Activated CD4-positive, alpha-beta T cell treated with anti-CD3 and anti-CD28 coated beads, Interleukin-2, Interleukin-6, amounts not matched to agents 100 ng/mL and 50 ng/mL, durations not matched to agents 16 hours and 8 hours (primary cell): ENCODE results near the gene KRTAP1-3.
"Not testable (repeated sequence)": the region's sequence is repeated elsewhere in the genome, so short reads cannot be mapped to it uniquely, and the experiment has no call there.

Source experiments
- DNase-seq: peaks from one replicate; pipeline ENCODE4 v3.0.0-alpha.2; 2020

The KRTAP1-3 gene, protein sequence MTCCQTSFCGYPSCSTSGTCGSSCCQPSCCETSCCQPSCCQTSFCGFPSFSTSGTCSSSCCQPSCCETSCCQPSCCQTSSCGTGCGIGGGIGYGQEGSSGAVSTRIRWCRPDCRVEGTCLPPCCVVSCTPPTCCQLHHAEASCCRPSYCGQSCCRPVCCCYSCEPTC

DNA sequence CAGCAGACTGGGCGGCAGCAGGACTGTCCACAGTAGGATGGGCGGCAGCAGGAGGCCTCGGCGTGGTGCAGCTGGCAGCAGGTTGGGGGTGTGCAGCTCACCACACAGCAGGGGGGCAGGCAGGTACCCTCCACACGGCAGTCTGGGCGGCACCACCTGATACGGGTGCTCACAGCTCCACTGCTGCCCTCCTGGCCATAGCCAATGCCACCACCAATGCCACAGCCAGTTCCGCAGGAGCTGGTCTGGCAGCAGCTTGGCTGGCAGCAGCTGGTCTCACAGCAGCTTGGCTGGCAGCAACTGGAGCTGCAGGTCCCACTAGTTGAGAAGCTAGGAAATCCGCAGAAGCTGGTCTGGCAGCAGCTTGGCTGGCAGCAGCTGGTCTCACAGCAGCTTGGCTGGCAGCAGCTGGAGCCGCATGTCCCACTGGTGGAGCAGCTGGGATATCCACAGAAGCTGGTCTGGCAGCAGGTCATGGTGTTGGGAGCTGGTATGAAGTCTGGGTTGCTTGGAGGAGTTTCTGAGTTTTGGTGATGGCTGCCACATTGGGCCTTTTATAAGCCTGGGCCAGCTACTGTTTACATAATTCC lies at the start of gene KRTAP1-3:
TSS of gene KRTAP1-3 (minus strand) at position 529 of the 590 bp plus-strand sequence. CDS start at position 476, 53 bp downstream.
- DNase-seq = not testable (repeated sequence)

DNA sequence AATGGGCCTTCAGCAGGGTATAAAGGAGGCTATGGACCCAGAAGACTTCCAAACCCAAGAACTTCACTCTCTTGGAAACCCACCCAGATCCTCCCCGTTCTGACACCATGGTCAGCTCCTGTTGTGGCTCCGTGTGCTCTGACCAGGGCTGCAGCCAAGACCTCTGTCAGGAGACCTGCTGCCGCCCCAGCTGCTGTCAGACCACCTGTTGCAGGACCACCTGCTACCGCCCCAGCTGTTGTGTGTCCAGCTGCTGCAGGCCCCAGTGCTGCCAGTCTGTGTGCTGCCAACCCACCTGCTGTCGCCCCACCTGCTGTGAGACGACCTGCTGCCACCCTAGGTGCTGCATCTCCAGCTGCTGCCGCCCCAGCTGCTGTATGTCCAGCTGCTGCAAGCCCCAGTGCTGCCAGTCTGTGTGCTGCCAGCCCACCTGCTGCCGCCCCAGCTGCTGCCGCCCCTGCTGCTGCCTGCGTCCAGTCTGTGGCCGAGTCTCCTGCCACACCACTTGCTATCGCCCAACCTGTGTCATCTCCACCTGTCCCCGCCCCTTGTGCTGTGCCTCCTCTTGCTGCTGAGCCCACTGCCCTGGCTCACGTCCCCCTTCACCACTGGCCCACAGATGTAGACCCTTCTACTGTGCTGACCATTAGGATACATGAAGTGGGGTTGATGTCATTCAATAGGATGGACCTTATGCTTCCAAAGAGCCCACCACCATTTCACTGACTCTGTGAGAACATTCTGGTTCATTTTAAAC lies 49.6 kb upstream of the KRTAP1-3 start, which contains the start of gene KRTAP4-7:
TSS of gene KRTAP4-7 (plus strand) at position 51 of the 757 bp plus-strand sequence. CDS start at position 108, 57 bp downstream.
- not testable (repeated sequence) for DNase-seq

DNA sequence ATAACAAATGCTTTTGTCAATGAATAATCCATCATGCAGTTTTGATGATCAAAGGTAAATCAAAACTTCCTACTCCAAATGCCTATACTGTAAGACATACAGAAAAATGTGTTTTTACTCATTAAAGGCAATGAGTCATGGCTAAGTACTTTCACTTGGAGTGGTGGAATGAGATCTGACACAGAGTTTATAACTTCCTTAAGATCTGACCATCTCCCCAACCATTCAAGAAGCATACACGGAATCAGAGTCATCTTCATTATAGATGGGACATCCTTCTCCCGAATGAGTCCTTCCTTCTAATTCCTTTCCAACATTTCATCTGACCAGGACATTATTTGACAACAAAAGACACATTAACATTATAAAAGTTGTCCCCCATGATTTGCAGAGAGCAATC lies 48.8 kb upstream of the KRTAP1-3 start:
- DNase-seq = not testable (repeated sequence)

DNA sequence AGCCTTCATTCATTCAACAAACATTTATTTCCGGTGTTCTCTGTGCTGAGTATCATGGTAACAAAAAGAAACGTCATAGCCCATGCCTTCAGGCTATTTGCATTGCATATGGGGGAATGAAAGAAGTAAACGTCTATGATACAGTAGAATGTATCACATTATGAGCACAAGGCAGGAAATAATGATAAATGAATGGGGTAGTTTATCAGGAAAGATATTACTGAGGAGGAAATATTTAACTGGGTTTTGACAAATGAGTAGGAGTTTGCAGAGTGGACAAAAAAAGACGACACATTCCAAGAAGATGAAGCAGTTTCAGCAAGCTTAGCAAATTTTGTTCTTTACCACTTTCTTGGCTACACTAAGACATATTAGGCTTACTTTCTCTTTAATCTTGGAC lies 48.0 kb upstream of the KRTAP1-3 start:
- DNase-seq = no peak

DNA sequence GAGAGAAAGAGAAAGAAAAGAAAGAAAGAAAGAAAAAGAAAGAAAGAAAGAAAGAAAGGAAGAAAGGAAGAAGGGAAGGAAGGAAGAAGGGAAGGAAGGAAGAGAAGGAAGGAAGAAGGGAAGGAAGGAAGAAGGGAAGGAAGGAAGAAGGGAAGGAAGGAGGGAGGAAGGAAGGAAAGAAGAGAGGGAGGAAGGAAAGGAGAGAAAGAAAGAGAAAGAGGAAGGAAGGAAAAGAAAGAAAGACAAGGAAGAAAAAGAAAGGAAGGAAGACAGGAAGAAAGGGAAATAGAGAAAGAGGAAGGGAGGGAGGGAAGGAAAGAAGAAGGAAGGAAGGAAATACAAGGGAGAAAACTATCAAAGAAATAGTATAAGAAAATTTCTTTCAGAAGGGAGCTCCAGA lies 42.1 kb upstream of the KRTAP1-3 start:
- DNase-seq = no peak

DNA sequence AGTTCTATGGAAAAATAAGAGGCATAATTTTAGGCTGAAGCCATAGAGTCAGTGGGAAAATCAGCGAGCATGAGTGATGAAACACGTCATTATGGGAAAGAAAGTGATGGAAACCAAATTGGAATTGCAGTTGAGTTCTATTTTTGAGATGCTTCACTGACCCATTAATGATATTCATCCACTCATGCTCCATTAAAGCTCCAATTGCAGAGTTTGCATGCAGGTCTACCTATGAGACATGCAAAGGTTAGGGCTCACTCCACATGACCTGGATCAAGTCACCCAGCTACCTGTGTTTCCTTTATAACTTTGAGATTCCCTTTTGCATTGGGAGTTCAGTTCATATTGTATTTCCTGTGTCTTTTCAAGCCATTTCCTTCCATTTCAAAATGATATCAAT lies 39.0 kb upstream of the KRTAP1-3 start:
- DNase-seq = no peak

DNA sequence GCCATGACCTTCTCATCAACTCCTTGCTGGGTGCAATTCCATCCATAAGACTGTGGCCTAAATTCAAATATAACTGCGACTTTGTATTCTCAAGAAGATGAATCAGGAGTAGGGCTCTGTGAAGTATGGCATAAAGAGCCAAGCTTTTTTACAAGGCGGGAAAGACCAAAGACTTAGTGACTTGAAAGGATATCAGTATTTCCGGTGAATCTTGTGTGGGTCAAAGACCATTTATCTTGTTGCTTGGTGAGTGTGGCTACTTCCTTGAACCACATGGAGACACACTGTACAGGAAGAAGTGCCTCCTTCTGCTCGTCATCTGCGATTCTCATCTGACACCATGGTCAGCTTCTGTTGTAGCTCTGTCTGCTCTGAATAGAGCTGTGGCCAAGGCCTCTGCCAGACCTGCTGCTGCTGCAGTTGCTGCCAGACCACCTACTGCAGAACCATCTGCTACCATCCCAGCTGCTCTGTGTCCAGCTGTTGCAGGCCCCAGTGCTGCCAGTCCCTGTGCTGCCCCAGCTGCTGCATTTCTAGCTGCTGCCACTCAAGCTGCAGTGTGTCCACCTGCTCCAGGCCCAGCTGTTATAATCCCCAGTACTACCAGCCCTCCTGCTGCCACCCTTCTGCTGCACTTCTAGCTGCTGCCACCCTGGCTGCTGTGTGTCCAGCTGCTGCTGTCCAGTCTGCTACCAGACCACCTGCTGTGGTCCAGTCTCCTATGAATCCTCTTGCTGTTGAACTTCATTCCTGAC lies 37.1 kb upstream of the KRTAP1-3 start:
- DNase-seq = no peak

DNA sequence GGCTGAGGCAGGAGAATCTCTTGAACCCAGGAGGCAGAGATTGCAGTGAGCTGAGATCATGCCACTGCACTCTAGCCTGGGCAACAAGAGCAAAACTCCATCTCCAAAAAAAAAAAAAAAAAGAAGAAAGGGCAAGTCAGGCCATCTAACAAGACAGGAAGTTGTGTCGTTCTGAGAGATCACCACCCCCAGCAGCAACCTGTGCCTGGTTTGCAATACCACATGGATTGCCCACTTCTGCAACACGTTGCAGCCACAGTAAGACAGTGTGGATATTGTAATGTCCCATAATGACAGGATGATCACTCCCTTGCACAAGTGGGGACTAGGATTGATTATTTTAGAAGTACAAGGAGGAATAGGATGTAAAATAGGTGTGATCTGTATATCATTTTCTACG lies 34.4 kb upstream of the KRTAP1-3 start:
- no peak for DNase-seq

DNA sequence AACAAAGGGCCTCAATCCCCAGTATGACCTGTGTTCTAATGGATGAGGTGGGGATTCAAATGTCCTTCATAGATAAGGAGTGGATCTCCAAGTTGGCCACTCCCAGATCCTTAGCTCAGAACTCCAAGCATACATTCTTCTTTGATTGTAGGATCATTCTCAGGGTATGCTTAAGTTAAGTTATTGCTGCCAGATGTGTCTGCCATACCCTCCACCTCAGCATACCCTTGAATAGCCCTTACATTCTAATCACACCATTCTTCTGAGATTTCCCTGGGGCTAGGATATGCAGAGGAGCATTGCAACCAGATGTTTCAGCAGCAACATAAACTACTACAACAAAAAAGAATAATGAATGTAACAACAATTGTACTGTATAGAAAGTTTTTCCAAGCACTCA lies 32.6 kb upstream of the KRTAP1-3 start:
- DNase-seq = no peak

DNA sequence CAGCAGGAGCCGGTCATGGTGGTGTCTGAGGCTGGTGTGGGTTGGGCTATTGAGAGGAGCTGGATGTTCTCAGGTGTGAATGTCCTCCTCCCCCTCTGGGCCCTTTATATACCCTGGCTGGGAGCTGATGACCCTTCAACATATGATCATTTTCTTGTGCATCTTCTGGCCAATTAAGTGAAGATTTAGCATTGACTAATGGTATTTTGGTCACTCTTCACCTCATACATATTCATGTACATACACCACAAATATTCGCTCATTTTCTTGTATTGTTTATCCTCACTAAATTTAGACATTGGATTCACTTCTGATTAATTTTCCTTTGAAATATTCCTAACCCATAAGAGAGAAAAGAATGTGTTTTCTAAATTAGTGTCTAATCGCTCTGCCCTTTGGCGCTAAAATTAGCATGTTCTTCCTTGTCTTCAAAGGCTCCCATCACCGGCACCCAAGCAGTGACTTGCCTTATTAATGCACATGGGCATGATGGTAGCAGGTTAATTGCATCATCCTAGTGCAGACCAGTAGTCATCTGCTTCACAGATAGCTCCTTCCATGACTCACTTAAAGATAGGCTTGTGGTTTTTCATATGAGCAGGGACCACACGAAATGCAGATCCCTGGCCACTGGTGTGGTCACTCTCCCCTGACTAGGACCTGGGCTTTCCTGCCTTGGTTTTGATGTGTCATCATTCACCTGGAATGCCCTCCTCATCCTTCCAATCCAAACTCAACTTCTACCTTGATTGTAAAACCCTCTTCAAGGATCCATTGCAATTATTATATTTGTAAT lies 31.4 kb upstream of the KRTAP1-3 start, which contains the start of gene KRTAP2-4:
TSS of gene KRTAP2-4 (minus strand) at position 51 of the 796 bp plus-strand sequence. CDS start at position 17, 34 bp downstream.
- DNase-seq = peak; percentile 6

DNA sequence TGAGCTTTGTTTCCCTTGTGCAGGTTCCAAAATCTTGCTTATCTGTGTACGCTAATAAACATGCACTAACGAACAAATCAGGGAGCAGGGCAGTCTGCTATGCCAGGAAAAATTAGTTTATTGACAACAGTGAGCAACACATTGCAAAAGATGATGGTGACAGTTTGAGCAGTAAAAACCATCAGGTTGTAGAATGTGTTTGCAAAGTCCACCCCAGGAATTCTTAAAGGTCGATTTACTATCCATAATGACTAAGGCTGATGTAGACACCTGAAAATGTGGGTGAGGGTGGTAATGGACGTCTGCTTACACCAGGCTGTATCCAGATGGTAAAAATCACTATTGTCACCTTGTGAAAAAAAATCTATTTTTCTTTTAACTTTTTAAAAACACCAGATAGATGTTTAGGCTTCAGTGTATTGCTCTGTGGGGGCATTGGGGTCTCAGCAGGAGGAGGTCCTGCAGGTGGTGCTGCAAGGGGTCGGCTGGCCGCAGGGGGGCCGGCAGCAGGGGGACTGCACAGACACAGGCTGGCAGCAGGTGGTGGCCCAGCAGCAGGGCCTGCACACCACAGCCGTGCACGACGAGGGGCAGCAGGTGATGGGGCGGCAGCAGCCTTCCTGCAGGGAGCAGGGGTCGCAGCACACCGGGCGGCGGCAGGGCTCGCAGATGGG lies 30.5 kb upstream of the KRTAP1-3 start:
- not testable (repeated sequence) for DNase-seq

DNA sequence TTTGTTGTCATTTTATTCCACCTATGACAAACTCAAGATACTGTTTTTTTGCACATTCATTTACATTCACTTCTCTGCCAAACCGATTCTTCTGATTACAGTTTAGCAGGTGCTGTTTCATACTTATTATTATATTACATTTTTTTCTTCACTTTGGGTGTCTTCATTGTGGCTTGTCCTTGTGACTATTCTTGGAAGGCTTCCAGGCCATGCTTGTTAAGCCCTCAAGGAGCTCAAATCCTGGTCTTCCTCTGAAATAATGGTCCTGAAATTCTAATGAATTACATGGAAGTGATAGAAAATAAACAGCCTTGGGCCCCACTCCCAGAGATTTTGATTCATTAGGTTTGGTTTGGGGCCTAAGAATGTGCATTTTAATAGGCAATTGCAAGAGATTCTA lies 29.6 kb upstream of the KRTAP1-3 start:
- DNase-seq = no peak

DNA sequence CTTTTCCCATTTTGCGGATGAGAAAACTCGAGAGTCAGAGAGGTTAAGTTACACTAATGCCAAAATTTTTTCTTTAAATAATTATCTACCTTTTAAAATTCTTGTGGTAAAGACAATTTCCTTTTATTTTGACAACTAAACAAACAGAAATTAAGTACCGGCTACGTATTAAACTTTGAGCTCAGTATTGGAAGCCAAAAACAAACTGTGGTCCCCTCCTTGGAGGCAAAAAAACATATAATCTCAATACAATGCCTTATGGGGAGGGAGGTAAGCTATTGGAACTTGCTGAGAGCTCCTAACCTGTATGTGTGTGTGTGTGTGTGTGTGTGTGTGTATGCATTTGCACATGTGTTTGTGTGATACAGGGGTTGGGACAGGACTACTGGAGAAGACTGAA lies 28.8 kb upstream of the KRTAP1-3 start:
- no peak for DNase-seq

DNA sequence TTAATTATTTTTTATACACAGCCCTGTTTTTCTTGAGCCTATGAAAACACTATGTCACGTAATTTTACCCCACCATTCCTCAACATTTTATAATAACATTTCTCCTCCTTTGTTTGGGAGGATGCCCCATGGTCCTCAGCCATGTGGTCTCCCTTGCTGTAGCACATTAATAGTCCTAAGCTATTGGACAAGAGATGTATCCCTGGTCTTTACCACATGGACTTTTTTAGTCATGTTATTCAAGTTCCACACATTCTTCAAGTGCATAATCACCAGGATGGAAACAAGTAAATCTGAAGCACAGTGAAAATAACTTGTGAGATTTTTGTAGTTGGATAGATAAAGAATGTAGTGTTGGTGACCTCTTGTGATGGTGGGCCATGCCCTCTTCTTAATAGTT lies 27.3 kb upstream of the KRTAP1-3 start:
- no peak for DNase-seq

DNA sequence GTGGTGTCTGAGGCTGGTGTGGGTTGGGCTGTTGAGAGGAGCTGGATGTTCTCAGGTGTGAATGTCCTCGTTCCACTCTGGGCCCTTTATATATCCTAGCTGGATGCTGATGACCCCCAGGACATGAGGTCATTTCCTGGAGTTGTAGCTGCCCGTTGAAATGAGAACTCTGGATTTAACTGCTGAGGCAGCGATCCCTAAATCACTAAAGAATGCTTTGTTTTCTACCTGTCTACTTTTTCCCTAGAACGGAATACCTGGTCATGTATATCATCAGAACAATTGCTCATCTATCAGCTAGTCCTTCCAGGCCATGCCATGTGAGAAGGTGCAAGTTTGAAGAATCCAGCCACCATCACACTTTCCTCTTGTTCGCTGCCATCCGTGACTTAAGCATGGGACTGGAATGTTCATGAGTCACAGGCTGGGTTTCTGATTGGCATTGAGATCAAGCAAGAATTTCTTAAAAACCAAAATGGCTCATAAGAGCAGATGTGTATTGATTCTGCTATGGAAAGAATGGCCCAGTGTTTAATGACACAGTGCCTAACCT lies 25.5 kb upstream of the KRTAP1-3 start, which contains the start of gene KRTAP2-3:
TSS of gene KRTAP2-3 (minus strand) at position 63 of the 553 bp plus-strand sequence. CDS start 64 bp downstream, outside the sequence.
- DNase-seq = no peak

DNA sequence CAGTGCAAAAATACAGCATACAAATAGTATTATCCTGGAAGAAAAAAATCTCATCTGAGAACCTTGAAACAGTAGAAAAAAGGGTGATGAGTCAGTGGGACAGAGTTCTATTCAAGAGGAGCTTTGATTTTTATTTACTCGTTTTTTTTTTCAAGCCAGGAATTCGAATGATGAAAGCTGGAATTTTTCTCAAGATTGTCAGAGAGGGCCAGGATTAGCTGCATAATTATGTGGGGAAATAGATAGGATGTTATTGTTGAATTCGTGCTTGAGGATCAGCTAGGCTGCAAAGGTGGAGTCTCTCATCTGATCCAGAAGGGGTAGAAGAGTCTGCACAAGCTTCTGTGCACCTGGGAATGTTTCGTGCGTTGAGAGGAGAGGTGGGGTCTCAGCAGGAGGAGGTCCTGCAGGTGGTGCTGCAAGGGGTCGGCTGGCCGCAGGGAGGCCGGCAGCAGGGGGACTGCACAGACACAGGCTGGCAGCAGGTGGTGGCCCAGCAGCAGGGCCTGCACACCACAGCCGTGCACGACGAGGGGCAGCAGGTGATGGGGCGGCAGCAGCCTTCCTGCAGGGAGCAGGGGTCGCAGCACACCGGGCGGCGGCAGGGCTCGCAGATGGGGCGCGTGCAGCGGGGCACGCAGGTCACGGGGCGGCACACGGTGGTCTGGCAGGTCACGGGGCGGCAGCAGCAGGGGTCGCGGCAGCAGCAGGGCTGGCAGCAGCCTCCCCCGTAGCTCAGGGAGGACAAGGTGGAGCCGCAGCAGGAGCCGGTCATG lies 24.8 kb upstream of the KRTAP1-3 start:
- not testable (repeated sequence) for DNase-seq

DNA sequence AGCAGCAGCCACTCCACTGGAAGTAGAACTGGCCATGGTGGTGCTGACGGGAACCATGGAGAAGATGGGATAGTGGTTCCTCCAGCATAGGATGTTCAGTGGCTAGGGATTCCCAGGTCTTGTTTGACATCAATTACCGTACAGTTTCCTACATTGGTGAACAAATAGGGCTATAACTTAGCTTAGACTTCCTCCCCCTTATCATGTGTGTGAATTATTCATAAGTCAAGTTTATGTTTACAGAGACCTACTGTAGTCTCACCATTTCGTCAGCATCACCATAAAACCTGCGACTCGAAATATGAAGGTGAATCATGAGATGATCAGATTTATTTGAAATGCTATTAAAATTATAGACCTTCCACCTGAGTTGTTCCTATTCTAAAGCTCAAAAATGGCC lies 24.1 kb upstream of the KRTAP1-3 start:
- DNase-seq = no peak

DNA sequence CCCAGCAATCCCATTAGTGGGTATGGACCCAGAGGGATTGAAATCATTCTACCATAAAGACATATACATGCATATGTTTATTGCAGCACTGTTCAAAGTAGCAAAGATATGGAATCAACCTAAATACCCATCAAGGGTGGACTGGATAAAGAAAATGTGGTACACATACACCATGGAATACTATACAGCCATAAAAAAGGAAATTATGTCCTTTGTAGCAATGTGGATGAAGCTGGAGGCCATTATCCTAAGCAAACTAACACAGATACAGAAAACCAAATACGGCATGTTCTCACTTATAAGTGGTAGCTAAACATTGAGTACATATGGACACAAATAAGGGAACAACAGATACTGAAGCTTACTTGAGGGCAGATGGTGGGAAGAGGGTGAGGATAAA lies 22.9 kb upstream of the KRTAP1-3 start:
- no peak for DNase-seq

DNA sequence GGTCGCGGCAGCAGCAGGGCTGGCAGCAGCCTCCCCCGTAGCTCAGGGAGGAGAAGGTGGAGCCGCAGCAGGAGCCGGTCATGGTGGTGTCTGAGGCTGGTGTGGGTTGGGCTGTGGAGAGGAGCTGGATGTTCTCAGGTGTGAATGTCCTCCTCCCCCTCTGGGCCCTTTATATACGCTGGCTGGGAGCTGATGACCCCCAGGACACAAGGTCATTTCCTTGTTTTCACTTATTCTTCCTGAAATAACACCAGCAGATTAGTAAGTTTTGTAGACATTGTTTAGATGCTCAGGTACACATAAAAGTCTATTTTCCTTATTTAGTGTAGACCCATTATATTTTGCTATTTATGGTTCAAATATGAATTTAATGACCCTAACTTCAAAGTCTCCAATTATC lies 20.5 kb upstream of the KRTAP1-3 start, which contains the start of gene KRTAP2-2:
TSS of gene KRTAP2-2 (minus strand) at position 101 of the 400 bp plus-strand sequence. CDS start at position 82, 19 bp downstream.
- not testable (repeated sequence) for DNase-seq

DNA sequence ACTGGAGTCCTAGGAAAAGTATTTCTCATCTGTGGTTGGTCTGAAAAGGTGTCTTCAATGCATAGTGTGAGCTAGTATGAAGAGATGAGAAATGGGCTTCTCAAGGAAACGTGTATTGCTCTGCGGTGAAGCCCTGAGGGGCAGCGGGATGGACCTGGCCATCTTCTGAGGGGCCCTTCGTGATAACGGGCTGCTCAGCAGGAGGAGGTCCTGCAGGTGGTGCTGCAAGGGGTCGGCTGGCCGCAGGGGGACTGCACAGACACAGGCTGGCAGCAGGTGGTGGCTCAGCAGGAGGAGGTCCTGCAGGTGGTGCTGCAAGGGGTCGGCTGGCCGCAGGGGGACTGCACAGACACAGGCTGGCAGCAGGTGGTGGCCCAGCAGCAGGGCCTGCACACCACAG lies 19.9 kb upstream of the KRTAP1-3 start:
- DNase-seq = not testable (repeated sequence)
